Measurements from ENCODE around the gene PAQR7.
A peak's percentile ranks its signal among the peaks of the same experiment; 100 is the strongest.

The PAQR7 gene

GRCh38 chr1:25872713-25873112 lies 2.8 kb downstream of the PAQR7 start:
- no peak for DNase-seq

DNA sequence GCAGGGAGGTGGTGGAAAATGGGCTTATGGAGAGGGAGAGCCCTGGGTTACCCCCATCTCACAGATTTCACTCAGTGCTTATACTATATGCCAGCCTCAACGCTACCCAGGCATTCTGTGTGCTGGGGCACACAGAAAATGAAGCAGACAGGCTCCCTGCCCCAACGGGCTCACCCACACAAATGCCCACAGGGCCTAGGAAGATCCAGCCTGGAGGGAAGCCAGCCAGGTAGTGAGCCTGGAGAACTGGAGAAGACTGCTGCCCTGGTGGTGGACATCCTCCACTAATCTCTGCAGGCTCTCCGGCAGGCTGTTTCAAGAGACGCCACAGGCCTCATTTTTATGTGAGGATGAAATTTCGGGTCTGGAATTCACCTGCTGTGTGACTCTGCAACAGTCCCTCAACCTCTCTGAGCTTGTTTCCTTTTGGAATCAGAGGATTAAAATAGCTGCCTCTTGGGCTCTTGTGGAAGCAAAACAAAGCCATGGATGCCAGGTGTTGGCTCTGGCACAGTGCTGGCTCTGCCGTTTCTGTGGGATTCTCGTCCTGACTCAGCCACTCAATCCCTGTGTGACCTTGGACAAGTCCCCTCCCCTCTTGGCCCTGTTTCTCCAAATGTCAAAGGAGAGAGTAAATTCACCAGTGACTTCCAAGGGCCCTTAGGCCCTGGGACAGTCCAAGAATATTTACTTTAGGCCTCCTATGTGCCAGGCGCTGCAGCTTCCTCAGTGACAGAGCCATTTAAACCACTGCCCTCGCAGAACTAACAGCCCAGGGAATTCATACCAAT lies 3.6 kb downstream of the PAQR7 start:
- DNase-seq: no peak

- DNase-seq: no peak
Observed at GRCh38 chr1:25871086-25871703, 4.3 kb downstream of the PAQR7 start.

DNA sequence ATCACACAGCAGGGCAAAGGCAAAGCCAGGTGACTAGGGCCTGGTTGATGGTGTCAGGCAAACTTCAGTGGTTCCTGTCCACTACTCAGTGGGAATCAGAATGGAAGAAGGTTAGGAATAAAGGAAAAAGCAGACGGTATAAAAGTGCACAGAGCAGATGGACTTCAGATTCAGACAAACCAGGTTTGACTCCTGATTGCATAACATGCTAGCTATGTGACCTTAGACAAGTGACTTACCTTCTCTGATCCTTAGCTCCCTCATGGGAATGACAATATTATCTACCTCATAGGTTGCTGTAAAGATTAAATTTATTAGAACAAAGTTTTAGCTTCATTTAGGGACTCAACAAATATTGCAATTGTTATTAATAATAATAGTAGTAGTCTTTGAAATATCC lies 4.9 kb downstream of the PAQR7 start:
- no peak for DNase-seq

- DNase-seq: no peak
Observed at GRCh38 chr1:25869909-25870606, 5.5 kb downstream of the PAQR7 start.

- DNase-seq: no peak
Observed at GRCh38 chr1:25867210-25867991, 8.1 kb downstream of the PAQR7 start.

DNA sequence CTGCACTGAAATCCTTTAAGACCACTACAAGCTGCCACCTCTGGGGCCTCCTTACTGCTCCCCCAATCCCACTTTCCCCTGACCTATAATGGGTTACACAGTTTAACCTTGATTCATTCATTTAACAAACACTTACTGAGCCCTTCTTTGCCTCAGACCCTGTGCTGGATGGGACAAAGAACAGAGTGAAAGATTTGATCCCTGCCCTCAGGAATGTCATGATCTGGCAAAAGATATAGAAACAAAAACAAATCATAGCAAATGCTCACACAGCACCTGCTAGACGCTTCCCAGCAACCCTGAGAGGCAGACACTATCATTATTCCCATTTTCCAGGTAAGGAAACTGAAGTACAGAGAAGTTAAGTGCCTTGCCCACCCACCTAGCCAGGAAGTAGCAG lies 9.2 kb downstream of the PAQR7 start:
- DNase-seq: no peak

- no peak for DNase-seq
Observed at GRCh38 chr1:25864434-25864833, 11.1 kb downstream of the PAQR7 start.

DNA sequence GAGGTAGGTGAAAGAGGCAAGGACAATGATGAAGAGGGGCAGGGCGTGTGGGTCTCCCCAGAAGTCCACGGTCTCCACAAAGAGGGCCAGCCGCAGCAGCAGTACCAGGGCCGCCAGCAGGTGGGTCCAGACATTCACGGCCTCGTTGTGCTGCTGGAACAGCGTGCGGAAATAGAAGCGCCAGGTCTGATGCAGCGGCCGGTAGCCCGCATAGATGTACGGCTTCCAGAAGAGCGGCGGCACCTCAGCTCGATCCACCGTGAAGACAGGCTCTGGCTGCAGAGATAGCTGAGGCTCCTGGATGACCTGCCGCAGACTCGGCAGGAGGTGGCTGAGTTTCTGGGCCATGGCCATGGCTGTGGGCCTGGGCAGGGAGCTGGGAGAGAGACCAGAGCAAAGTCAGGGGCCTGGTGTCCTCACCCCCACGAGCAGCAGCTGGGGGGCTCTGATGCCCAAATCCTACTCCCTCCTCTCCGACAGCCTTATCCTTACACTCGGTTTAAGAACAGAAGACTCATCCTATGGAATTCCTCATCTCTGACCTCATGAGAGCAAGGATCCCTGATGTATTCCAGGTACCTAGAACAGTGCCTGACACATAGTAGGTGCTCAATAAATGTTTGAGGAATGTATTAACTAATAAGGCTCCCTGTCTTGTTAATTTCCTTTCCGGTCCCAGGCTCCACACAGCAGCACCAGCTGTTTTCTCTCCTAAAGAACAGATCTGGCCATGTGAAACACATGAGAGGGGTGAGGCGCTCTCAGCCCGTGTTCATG lies 11.8 kb downstream of the PAQR7 start:
- DNase-seq: no peak

DNA sequence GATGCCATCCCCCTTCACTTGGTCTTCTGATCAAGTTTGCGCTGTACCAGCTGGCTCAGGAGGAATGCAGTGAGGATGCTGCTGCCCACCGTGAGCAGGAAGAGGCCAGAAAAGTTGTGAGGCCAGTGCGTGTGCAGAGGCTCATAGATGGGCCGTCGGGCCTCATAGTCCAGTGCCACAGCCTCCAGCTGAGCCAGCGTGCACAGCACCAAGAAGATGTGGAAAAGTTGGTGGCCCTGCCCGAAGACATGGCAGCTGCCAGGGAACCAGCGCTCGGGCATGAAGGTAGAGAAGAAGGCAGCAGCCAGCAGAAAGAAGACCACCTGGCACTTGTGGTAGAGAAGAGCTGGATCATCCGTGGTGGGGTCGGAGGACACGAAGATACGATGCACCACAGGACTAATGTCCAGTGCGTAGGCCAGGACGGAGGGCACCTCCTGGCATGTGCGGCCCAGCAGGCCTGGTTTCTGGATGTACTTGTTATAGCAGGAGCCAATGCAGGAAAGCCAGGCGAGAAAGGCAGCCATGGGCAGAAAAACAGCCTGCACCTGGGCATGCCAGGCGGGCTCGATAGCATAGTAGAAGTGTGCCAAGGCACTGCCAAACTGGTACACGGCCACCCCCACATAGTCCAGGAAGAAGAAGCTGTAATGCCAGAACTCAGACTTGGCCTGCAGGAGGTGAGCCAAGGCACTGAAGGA lies 12.6 kb downstream of the PAQR7 start:
- DNase-seq: no peak

GRCh38 chr1:25861316-25862286 lies 13.9 kb downstream of the PAQR7 start:
- DNase-seq: no peak

GRCh38 chr1:25858906-25859789 lies 16.4 kb downstream of the PAQR7 start, which contains the start of gene AUNIP:
Gene AUNIP (minus strand): TSS chr1:25859457. CDS start chr1:25859357, 100 bp downstream.
- DNase-seq: peak; percentile 76

DNA sequence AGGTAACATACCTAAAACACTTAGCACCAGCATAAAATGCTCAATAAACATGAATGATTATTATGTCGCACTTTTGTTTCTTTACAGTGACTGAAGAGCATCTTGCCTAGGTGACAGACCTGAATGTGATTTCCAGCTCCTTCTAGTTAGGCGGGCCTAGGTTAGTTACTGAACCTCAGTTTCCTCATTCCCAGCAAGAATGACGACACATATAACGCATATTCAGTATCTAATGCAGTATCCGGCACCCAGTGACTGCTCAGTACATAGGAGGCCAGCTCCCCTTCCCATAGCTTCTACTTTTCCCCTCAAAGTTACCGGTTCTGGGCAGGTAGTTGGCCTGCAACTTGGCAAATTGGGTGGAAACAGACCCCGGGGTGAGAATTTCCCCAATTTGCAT lies 17.0 kb downstream of the PAQR7 start:
- DNase-seq: no peak

DNA sequence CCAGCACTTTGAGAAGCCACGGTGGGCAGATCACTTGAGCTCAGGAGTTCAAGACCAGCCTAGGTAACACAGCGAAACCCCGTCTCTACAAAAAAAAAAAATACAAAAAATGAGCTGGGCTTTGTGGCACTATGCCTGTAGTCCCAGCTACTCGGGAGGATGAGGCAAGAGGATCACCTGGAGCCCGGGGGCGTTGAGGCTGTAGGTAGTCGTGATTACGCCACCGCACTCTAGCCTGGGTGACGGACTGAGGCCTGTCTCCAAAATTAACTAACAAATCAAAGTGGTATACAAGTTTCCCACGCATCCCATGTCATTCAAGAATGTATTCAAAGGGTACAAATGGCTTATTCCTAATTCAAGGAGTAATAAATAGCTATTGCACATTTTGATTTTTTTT lies 18.7 kb downstream of the PAQR7 start:
- DNase-seq: no peak

DNA sequence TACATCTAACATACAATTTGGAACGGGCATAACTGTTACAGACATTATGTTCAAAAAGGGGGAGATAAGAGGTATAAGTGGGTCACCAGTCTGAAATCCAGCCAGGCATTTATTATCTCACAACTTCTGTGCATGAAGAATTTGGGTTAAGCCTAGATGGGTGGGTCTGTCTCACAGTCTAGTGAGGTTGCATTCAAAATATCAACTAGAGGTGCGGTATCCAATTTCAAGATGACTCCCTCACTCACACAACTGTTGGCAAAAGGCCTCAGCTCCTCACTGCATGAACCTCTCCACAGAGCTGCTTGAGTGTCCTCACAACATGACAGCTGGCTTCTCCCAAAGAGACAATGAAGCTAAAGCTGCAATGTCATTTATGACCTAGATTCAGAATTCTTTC lies 21.0 kb downstream of the PAQR7 start:
- no peak for DNase-seq

DNA sequence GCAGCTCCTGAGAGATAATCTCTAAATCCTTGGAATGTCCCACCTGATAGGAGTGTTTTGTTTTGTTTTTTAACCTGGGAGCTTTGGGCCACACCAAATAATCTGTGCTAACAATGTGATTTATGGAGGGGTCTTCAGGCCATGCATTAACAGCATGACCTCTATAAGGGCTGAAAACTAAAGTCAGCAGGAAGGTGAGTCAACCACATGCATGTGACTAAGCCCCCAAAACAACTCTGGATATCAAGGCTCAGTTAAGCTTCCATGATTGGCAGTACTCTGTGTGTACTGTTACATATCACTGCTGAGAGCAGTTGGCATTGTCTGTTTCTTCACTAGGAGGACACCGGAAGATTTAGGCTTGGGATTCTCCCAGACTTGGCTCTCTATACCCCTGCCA lies 27.0 kb downstream of the PAQR7 start:
- DNase-seq: no peak

GRCh38 chr1:25847929-25848328 lies 27.6 kb downstream of the PAQR7 start:
- no peak for DNase-seq

DNA sequence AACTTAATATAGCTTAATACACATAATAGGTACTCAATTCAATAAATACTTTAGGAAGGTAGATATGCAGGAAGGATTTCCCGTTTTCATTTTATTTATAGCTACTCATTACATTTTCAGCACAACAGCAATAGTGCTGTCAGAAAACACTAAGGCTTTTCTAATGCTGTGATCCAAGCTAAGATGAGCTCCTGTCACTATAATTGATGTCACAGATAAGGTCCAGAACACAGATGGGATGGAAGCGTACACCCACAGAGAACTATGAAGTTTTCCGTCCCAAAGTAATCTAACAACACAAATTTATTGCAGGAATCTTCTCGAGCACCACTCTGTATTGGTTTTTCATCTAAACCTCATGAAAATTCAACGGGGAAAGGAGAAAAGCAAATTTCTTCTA lies 29.8 kb downstream of the PAQR7 start:
- DNase-seq: no peak

Measured in NCI-H526 treated with DMSO at 0.1 percent for 48 hours (cell line).